Measurements from ENCODE around the gene SLC43A1.

DNA sequence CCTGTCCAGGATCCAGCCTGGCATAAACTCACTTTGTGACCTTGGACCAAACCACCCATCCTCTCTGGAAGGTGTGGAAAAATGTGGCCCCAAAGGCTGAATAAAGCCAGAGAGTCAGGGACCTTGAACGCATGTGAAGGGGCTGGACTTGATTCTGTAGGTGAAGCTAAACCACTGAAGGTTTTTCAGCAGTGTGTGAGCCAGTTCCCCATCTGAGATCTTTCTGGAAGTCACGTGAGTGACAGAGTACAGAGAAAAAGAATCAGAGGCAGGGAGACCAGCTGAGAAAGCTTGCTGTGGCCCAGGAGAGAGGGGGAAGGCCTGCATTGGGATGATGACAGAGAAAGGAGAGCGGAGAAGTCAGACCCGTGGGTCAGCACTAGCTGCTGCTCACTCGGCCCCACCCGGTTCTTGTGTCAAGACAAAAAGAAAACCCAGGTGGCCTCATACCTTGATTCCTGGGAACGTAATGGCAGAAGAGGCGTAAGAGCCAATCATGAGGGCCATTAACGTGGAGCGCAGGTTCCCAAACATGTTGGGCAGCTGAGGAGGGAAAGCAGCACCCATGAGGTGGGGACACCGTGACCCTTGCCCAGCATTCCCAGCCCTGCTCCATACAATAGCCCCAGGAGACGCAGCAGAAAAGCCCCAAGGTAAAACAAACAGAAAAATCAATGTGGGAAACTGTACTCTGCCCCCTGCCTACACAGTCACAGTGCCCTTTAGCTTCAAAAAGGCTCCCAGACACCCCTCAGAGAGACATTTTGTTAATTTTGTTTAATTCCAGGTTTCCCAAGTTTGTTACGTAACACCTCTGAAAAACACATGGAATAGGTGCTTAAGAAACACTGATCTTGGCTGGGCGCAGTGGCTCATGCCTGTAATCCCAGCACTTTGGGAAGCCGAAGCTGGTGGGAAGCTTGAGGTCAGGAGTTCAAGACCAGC is 17.9 kb downstream of the SLC43A1 start:
- TF ChIP-seq, protein P1, sequence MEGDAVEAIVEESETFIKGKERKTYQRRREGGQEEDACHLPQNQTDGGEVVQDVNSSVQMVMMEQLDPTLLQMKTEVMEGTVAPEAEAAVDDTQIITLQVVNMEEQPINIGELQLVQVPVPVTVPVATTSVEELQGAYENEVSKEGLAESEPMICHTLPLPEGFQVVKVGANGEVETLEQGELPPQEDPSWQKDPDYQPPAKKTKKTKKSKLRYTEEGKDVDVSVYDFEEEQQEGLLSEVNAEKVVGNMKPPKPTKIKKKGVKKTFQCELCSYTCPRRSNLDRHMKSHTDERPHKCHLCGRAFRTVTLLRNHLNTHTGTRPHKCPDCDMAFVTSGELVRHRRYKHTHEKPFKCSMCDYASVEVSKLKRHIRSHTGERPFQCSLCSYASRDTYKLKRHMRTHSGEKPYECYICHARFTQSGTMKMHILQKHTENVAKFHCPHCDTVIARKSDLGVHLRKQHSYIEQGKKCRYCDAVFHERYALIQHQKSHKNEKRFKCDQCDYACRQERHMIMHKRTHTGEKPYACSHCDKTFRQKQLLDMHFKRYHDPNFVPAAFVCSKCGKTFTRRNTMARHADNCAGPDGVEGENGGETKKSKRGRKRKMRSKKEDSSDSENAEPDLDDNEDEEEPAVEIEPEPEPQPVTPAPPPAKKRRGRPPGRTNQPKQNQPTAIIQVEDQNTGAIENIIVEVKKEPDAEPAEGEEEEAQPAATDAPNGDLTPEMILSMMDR (conservative IDR thresholded peaks at IDR 0.05; ENCODE audit: low read depth in 2 of 2), result no peak
- TF ChIP-seq POLR2AphosphoS5 (IDR thresholded peaks at IDR 0.05; ENCODE audit: low read depth) (no peak), ZNF114 (CRISPR knock-in tag; IDR thresholded peaks at IDR 0.05) (no peak), EZH2 (IDR thresholded peaks at IDR 0.05; ENCODE audit: low read depth, unreplicated experiment) (no peak), JUNB (IDR thresholded peaks at IDR 0.05; ENCODE audit: unreplicated experiment) (no peak), ZNF331 (CRISPR knock-in tag; IDR thresholded peaks at IDR 0.05; ENCODE audit: low read depth) (no peak), EZH2phosphoT487 (IDR thresholded peaks at IDR 0.05; ENCODE audit: unreplicated experiment) (no peak), CREB1 (CRISPR knock-in tag; IDR thresholded peaks at IDR 0.05; ENCODE audit: low read depth) (no peak), STAT1 (IDR thresholded peaks at IDR 0.05; ENCODE audit: unreplicated experiment) (no peak), NANOG (IDR thresholded peaks at IDR 0.05; ENCODE audit: borderline replicate concordance) (no peak), ZNF462 (CRISPR knock-in tag; IDR thresholded peaks at IDR 0.05) (no peak)
- TF ChIP-seq, protein P2, sequence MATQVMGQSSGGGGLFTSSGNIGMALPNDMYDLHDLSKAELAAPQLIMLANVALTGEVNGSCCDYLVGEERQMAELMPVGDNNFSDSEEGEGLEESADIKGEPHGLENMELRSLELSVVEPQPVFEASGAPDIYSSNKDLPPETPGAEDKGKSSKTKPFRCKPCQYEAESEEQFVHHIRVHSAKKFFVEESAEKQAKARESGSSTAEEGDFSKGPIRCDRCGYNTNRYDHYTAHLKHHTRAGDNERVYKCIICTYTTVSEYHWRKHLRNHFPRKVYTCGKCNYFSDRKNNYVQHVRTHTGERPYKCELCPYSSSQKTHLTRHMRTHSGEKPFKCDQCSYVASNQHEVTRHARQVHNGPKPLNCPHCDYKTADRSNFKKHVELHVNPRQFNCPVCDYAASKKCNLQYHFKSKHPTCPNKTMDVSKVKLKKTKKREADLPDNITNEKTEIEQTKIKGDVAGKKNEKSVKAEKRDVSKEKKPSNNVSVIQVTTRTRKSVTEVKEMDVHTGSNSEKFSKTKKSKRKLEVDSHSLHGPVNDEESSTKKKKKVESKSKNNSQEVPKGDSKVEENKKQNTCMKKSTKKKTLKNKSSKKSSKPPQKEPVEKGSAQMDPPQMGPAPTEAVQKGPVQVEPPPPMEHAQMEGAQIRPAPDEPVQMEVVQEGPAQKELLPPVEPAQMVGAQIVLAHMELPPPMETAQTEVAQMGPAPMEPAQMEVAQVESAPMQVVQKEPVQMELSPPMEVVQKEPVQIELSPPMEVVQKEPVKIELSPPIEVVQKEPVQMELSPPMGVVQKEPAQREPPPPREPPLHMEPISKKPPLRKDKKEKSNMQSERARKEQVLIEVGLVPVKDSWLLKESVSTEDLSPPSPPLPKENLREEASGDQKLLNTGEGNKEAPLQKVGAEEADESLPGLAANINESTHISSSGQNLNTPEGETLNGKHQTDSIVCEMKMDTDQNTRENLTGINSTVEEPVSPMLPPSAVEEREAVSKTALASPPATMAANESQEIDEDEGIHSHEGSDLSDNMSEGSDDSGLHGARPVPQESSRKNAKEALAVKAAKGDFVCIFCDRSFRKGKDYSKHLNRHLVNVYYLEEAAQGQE (IDR thresholded peaks at IDR 0.05; ENCODE audit: unreplicated experiment), result no peak
- TF ChIP-seq, protein P3, sequence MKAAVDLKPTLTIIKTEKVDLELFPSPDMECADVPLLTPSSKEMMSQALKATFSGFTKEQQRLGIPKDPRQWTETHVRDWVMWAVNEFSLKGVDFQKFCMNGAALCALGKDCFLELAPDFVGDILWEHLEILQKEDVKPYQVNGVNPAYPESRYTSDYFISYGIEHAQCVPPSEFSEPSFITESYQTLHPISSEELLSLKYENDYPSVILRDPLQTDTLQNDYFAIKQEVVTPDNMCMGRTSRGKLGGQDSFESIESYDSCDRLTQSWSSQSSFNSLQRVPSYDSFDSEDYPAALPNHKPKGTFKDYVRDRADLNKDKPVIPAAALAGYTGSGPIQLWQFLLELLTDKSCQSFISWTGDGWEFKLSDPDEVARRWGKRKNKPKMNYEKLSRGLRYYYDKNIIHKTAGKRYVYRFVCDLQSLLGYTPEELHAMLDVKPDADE (IDR thresholded peaks at IDR 0.05), result no peak
